ENCODE data around the gene SYNCRIP. TPM values are rescaled to one million over a fixed set of nuclear protein-coding genes. Genes with fewer than 3 reads are reported as not detected.

Gene SYNCRIP
- total and polyA plus RNA-seq, 2 of the 13 experiments (the other 11 are each of a cell fraction or from before 2014, with no cell fraction given): 8.1 to 112 TPM

GRCh38 chr6:85678602-85679444, 36.1 kb upstream of the SYNCRIP start (continued):
- TF ChIP-seq, protein P1, sequence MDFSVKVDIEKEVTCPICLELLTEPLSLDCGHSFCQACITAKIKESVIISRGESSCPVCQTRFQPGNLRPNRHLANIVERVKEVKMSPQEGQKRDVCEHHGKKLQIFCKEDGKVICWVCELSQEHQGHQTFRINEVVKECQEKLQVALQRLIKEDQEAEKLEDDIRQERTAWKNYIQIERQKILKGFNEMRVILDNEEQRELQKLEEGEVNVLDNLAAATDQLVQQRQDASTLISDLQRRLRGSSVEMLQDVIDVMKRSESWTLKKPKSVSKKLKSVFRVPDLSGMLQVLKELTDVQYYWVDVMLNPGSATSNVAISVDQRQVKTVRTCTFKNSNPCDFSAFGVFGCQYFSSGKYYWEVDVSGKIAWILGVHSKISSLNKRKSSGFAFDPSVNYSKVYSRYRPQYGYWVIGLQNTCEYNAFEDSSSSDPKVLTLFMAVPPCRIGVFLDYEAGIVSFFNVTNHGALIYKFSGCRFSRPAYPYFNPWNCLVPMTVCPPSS (IDR thresholded peaks at IDR 0.05): no peak
- no peak for TF ChIP-seq ZNF644 (CRISPR knock-in tag; IDR thresholded peaks at IDR 0.05; ENCODE audit: low read depth)
- TF ChIP-seq ZNF619 (CRISPR knock-in tag; IDR thresholded peaks at IDR 0.05): peak; percentile 76
- TF ChIP-seq PHF8 (CRISPR knock-in tag; IDR thresholded peaks at IDR 0.05): peak; percentile 87
- peak; percentile 89; the same call in 1 of the 2 replicates for TF ChIP-seq HMGXB3 (CRISPR knock-in tag; IDR thresholded peaks at IDR 0.05; ENCODE audit: borderline replicate concordance)
- peak; percentile 65 for TF ChIP-seq RXRB (CRISPR knock-in tag; IDR thresholded peaks at IDR 0.05; ENCODE audit: borderline replicate concordance)
- TF ChIP-seq RELA (CRISPR knock-in tag; IDR thresholded peaks at IDR 0.05): no peak
- TF ChIP-seq HNRNPUL1 (IDR thresholded peaks at IDR 0.05; ENCODE audit: low read depth, low read length): peak; percentile 45; the same call in 1 of the 2 replicates
- TF ChIP-seq ZNF775 (CRISPR knock-in tag; IDR thresholded peaks at IDR 0.05; ENCODE audit: borderline replicate concordance): peak; percentile 85; the same call in 1 of the 2 replicates
- TF ChIP-seq ZNF766 (CRISPR knock-in tag; IDR thresholded peaks at IDR 0.05; ENCODE audit: borderline replicate concordance): peak; percentile 14; the same call in 1 of the 2 replicates
- no peak; the same call in 1 of the 2 replicates for TF ChIP-seq ZFP41 (CRISPR knock-in tag; IDR thresholded peaks at IDR 0.05; ENCODE audit: borderline replicate concordance)
- TF ChIP-seq ZNF781 (CRISPR knock-in tag; IDR thresholded peaks at IDR 0.05; ENCODE audit: borderline replicate concordance, not compliant biosample characterization): peak; percentile 71
- peak; percentile 77; the same call in 1 of the 2 replicates for TF ChIP-seq CREB3 (CRISPR knock-in tag; IDR thresholded peaks at IDR 0.05)
- TF ChIP-seq, protein P2, sequence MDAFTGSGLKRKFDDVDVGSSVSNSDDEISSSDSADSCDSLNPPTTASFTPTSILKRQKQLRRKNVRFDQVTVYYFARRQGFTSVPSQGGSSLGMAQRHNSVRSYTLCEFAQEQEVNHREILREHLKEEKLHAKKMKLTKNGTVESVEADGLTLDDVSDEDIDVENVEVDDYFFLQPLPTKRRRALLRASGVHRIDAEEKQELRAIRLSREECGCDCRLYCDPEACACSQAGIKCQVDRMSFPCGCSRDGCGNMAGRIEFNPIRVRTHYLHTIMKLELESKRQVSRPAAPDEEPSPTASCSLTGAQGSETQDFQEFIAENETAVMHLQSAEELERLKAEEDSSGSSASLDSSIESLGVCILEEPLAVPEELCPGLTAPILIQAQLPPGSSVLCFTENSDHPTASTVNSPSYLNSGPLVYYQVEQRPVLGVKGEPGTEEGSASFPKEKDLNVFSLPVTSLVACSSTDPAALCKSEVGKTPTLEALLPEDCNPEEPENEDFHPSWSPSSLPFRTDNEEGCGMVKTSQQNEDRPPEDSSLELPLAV (CRISPR knock-in tag; conservative IDR thresholded peaks at IDR 0.05; ENCODE audit: low read depth): peak; percentile 9; the same call in 1 of the 2 replicates
- peak; percentile 96 for TF ChIP-seq YEATS2 (CRISPR knock-in tag; IDR thresholded peaks at IDR 0.05; ENCODE audit: borderline replicate concordance)

All from HepG2 (cell line).